ENCODE data around the gene GMEB2. TPM values are rescaled to one million over a fixed set of nuclear protein-coding genes. Genes with fewer than 3 reads are reported as not detected.

Gene GMEB2
- total RNA-seq, 2 donors from 2014 or later: 11.5 to 14.8 TPM

- H3K9me3 ChIP-seq: no peaks in the 10 kb centered on the region
- no peaks in the 10 kb centered on the region for H3K27me3 ChIP-seq
- peak overlapping the region; percentile 14 to 40 for H3K9ac ChIP-seq (ENCODE audit: low read depth in 2 of 2, low read length in 2 of 2)
- DNase-seq: no peak
- intact Hi-C loops (cut with DNase I): no loop called here
- no peaks in the 10 kb centered on the region for H3K36me3 ChIP-seq
- peaks cover 5% of the 10 kb centered on the region for H3K4me1 ChIP-seq
- H3K27ac ChIP-seq: no peak overlapping the region
- no peak for TF ChIP-seq CTCF (IDR thresholded peaks at IDR 0.05)
- no peak overlapping the region for H3K4me3 ChIP-seq
These were observed 58.5 kb downstream of the GMEB2 start for GRCh38 chr20:63568170-63568981.

- intact Hi-C loops (cut with DNase I): no loop called here
- no peak for DNase-seq
- Histone ChIP-seq H3K27me3 (no peaks in the 10 kb centered on the region), H3K9ac (ENCODE audit: low read depth in 2 of 2, low read length in 2 of 2) (peak overlapping the region in 1 of 2 donors; percentile 27), H3K9me3 (no peaks in the 10 kb centered on the region), H3K27ac (no peak overlapping the region), H3K36me3 (peaks cover 5% of the 10 kb centered on the region), H3K4me3 (no peak overlapping the region), H3K4me1 (no peaks in the 10 kb centered on the region)
- TF ChIP-seq CTCF (IDR thresholded peaks at IDR 0.05): no peak
These were observed 59.3 kb downstream of the GMEB2 start for GRCh38 chr20:63567386-63568169.

- H3K27ac ChIP-seq: no peak overlapping the region
- TF ChIP-seq CTCF (IDR thresholded peaks at IDR 0.05): no peak
- no peak overlapping the region for H3K4me3 ChIP-seq
- H3K9ac ChIP-seq (ENCODE audit: low read depth in 2 of 2, low read length in 2 of 2): peak overlapping the region in 1 of 2 donors; percentile 27
- DNase-seq: no peak
- H3K36me3 ChIP-seq: peaks cover 9% of the 10 kb centered on the region
- intact Hi-C loops (cut with DNase I): no loop called here
- no peaks in the 10 kb centered on the region for H3K9me3 ChIP-seq
- H3K4me1 ChIP-seq: no peaks in the 10 kb centered on the region
- no peaks in the 10 kb centered on the region for H3K27me3 ChIP-seq
These were observed 59.8 kb downstream of the GMEB2 start for GRCh38 chr20:63567136-63567385.

GRCh38 chr20:63566395-63567135 is 60.3 kb downstream of the GMEB2 start:
- H3K9ac ChIP-seq (ENCODE audit: low read depth in 2 of 2, low read length in 2 of 2): no peak overlapping the region
- peaks cover 9% of the 10 kb centered on the region for H3K36me3 ChIP-seq
- H3K4me1 ChIP-seq: no peaks in the 10 kb centered on the region
- no peaks in the 10 kb centered on the region for H3K27me3 ChIP-seq
- H3K27ac ChIP-seq: no peak overlapping the region
- no peak for DNase-seq
- H3K4me3 ChIP-seq: no peak overlapping the region
- TF ChIP-seq CTCF (IDR thresholded peaks at IDR 0.05): no peak
- no peaks in the 10 kb centered on the region for H3K9me3 ChIP-seq
- intact Hi-C loops (cut with DNase I): no loop called here

- Histone ChIP-seq H3K27ac (no peak overlapping the region), H3K9ac (ENCODE audit: low read depth in 2 of 2, low read length in 2 of 2) (no peak overlapping the region), H3K4me1 (no peaks in the 10 kb centered on the region), H3K36me3 (peaks cover 9% of the 10 kb centered on the region), H3K9me3 (no peaks in the 10 kb centered on the region), H3K27me3 (no peaks in the 10 kb centered on the region), H3K4me3 (no peak overlapping the region)
- DNase-seq: no peak
- no peak for TF ChIP-seq CTCF (IDR thresholded peaks at IDR 0.05)
- intact Hi-C loops (cut with DNase I): no loop called here
These were observed 61.1 kb downstream of the GMEB2 start for GRCh38 chr20:63565699-63566335.

Measured in colonic mucosa (tissue), 4 donors.